GM19328 (cell line): Measurements from ENCODE around the gene SLC28A1.

Experiments used
- ATAC-seq: cut with Tn5 transposase; IDR thresholded peaks from one replicate; pipeline ENCODE4 v1.9.1; 2021; ENCODE audit warnings: mild to moderate bottlenecking, moderate library complexity; ENCODE audit not compliant: unreplicated experiment

Gene SLC28A1

DNA sequence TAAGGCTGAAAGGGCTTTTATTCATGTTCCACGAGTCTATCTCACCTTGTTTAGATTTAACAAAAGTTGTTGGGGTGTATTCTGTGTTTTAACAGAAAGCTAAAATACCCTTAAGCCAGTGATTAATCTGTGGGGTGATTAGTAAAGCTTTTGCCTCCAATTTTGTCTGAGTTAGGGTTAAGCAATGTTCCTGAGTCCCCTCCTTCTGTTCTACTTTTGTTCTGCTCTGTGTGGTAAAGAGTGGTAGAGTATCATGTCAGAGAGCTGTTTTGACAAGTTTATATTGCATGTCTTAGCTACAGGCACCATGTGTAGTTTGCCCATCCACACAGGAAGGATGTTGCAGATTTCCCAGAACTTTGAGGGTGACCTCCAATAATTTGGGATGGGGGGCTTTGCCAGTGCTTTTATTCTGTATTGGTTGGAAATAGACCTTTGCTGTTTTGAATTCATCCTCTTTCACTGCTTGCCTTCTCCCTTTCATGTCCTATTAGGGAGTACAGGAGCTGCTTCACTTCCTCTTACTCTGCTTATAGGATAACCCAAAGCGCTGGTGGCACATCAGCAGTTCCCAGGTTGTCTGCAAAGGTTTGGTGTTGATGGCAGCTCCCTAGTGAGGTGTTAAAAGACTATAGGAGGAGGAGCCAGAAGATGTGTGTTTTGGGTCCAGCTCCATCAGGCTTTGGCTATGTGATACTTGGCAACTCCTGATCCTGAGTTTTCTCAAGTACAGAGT is 104.6 kb downstream of the SLC28A1 start:
- ATAC-seq, result no peak

GRCh38 chr15:84990507-84990906 is 106.0 kb downstream of the SLC28A1 start:
- no peak for ATAC-seq

DNA sequence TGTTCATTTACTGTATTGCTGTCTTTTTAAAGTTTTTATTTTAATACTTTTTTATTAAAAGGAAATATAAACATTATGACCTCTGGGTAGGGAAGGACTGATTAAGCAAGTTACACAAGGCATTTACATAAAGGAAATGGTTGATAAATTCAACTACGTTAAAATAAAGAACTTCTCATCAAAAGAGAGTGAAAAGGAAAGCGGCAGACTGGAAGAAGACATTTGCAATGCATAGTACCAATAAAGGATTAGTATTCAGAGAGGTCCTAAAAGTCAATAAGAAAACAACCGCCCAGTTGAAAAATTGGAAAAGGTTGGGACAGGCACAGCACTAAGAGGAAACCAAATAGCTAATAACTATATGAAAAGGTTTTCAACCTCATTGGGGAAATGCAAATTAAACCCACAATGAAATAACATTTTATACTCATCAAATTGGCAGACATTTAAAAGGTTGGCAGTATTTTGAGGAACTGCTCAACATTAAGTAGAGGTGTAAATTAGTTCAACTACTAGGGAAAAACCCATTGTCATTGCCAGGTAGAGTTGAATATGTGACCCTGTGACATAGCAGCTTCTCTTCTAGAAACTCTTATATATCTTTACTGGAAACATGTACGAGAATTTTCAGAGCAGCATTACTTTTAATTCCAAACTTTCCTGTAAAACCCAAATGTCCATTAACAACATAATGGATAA is 106.7 kb downstream of the SLC28A1 start:
- ATAC-seq, result no peak

DNA sequence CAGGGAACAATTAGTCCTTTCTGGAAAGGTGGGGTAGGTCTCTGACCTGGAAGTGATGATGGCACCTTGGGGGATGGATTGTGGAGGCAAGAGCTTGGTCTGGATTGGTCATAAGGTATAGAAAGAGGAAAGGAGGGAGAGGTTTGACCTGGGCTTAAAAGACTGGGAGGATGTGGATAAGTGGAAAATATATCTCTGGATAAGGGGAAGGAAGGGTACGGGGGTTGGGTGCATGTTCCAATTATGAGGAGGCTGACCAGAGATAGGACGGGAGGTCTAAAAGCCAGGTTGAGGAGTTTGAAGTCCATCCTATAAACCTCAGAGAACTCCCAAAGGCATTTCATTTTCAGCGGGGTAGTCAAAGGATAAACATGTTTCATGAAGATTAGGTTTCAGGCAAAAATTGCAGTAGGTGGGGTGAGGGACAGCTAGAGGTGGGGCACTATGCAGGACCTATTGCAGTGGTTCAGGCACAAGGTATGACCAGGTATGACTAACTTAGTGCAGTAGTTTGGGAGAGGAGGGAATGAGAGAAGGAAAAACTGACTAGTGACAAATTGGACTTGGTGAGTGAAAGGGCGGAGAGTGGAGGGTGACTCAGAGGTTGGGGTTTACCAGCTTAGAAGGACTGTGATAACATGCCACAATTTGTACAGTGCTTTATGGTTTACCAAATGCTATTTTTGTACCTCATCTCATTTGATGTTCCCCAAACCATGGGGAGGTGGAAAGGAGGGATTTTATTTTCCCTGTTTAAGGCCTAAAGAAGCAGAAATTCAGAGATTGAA is 107.9 kb downstream of the SLC28A1 start:
- no peak for ATAC-seq
